ENCODE measurements around the gene GRAMD2B.
A peak's percentile ranks its signal among the peaks of the same experiment; 100 is the strongest.
"Not testable (repeated sequence)": the region's sequence is repeated elsewhere in the genome, so short reads cannot be mapped to it uniquely, and the experiment has no call there.

The GRAMD2B gene

GRCh38 chr5:126462239-126463014 lies 39.2 kb downstream of the GRAMD2B start:
- no peak overlapping the region for H3K4me3 ChIP-seq (ENCODE audit: low read depth, low read length)
- no peak for DNase-seq (ENCODE audit: low read depth)
- TF ChIP-seq, protein P1, sequence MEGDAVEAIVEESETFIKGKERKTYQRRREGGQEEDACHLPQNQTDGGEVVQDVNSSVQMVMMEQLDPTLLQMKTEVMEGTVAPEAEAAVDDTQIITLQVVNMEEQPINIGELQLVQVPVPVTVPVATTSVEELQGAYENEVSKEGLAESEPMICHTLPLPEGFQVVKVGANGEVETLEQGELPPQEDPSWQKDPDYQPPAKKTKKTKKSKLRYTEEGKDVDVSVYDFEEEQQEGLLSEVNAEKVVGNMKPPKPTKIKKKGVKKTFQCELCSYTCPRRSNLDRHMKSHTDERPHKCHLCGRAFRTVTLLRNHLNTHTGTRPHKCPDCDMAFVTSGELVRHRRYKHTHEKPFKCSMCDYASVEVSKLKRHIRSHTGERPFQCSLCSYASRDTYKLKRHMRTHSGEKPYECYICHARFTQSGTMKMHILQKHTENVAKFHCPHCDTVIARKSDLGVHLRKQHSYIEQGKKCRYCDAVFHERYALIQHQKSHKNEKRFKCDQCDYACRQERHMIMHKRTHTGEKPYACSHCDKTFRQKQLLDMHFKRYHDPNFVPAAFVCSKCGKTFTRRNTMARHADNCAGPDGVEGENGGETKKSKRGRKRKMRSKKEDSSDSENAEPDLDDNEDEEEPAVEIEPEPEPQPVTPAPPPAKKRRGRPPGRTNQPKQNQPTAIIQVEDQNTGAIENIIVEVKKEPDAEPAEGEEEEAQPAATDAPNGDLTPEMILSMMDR (IDR thresholded peaks at IDR 0.05; ENCODE audit: control insufficient read depth, extremely low read depth, insufficient read depth) = no peak

DNA sequence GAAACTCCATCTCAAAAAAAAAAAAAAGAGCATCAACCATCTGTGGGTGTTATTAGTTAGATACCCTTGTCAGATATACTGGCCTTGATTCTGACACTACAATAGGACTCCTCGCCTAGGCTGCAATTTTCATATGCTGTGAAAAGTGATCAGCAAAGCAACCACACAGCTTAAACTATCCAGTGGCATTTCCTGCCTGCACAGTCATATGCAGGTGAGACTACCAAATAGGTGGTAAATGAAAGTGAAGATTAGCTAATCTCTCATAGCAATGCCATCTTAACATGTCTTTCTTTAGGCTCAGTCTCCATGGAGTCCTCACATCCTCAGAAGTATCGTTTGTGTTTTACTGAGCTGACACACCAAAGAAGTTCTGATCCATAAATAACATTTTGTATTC lies 40.8 kb downstream of the GRAMD2B start:
- no peak overlapping the region for H3K4me3 ChIP-seq (ENCODE audit: low read depth, low read length)
- TF ChIP-seq, protein P1 (IDR thresholded peaks at IDR 0.05; ENCODE audit: control insufficient read depth, extremely low read depth, insufficient read depth) = no peak
- no peak for DNase-seq (ENCODE audit: low read depth)

GRCh38 chr5:126464959-126465358 lies 41.8 kb downstream of the GRAMD2B start:
- peak; percentile 79 for DNase-seq (ENCODE audit: low read depth)
- TF ChIP-seq, protein P1 (IDR thresholded peaks at IDR 0.05; ENCODE audit: control insufficient read depth, extremely low read depth, insufficient read depth) = no peak
- H3K4me3 ChIP-seq (ENCODE audit: low read depth, low read length) = no peak overlapping the region

GRCh38 chr5:126468091-126468490 lies 44.9 kb downstream of the GRAMD2B start:
- TF ChIP-seq, protein P1 (IDR thresholded peaks at IDR 0.05; ENCODE audit: control insufficient read depth, extremely low read depth, insufficient read depth) = no peak
- H3K4me3 ChIP-seq (ENCODE audit: low read depth, low read length) = no peak overlapping the region
- no peak for DNase-seq (ENCODE audit: low read depth)

GRCh38 chr5:126469536-126470316 lies 46.5 kb downstream of the GRAMD2B start:
- no peak for DNase-seq (ENCODE audit: low read depth)
- TF ChIP-seq, protein P1 (IDR thresholded peaks at IDR 0.05; ENCODE audit: control insufficient read depth, extremely low read depth, insufficient read depth) = no peak
- H3K4me3 ChIP-seq (ENCODE audit: low read depth, low read length) = no peak overlapping the region

- H3K4me3 ChIP-seq (ENCODE audit: low read depth, low read length); DNase-seq (ENCODE audit: low read depth): not testable (repeated sequence)
Observed at GRCh38 chr5:126470529-126470928, 47.3 kb downstream of the GRAMD2B start.

GRCh38 chr5:126471247-126471646 lies 48.0 kb downstream of the GRAMD2B start:
- TF ChIP-seq, protein P1 (IDR thresholded peaks at IDR 0.05; ENCODE audit: control insufficient read depth, extremely low read depth, insufficient read depth) = no peak
- no peak overlapping the region for H3K4me3 ChIP-seq (ENCODE audit: low read depth, low read length)
- no peak for DNase-seq (ENCODE audit: low read depth)
